Endodermal cell (in vitro differentiated cells): ENCODE results near the gene ZNF768. TPM values are rescaled to one million over a fixed set of nuclear protein-coding genes. Genes with fewer than 3 reads are reported as not detected.

ENCODE experiments used
- DNase-seq: peaks from one replicate; pipeline ENCODE4 v3.0.0-alpha.2; 2017
- H3K27ac ChIP-seq: 2 replicates; pipeline ENCODE4 v1.5.1; 2013; ENCODE audit warnings: mild to moderate bottlenecking, low read depth, low read length, moderate library complexity
- H3K27me3 ChIP-seq: 2 replicates; pipeline ENCODE4 v1.6.1; 2013; ENCODE audit warnings: mild to moderate bottlenecking, low read length, moderate library complexity; ENCODE audit not compliant: insufficient read depth, control insufficient read depth, poor library complexity, severe bottlenecking
- H3K36me3 ChIP-seq: 2 replicates; pipeline ENCODE4 v1.7.0; 2013; ENCODE audit warnings: mild to moderate bottlenecking, low read length, moderate library complexity; ENCODE audit not compliant: control insufficient read depth, insufficient read depth
- H3K4me1 ChIP-seq: one replicate; pipeline ENCODE4 v1.7.0; 2013; ENCODE audit warnings: low read length; ENCODE audit not compliant: control insufficient read depth, insufficient read depth
- H3K4me3 ChIP-seq: 2 replicates; pipeline ENCODE4 v1.5.1; 2013; ENCODE audit warnings: mild to moderate bottlenecking, low read length, moderate library complexity
- H3K9ac ChIP-seq: 2 replicates; pipeline ENCODE4 v1.6.1; 2013; ENCODE audit warnings: mild to moderate bottlenecking, low read length, moderate library complexity; ENCODE audit not compliant: poor library complexity, severe bottlenecking; ENCODE audit errors: extremely low read depth
- H3K9me3 ChIP-seq: 2 replicates; pipeline ENCODE4 v1.6.1; 2013; ENCODE audit warnings: mild to moderate bottlenecking, low read length, moderate library complexity; ENCODE audit not compliant: control insufficient read depth
- H3K27ac Mint-ChIP-seq: 2 replicates; pipeline ENCODE4 v1.8.0; 2020; ENCODE audit warnings: mixed read lengths
- H3K27me3 Mint-ChIP-seq: 2 replicates; pipeline ENCODE4 v1.8.0; 2021; ENCODE audit warnings: mild to moderate bottlenecking, mixed read lengths; ENCODE audit not compliant: insufficient read depth
- H3K36me3 Mint-ChIP-seq: 2 replicates; pipeline ENCODE4 v1.8.0; 2020; ENCODE audit warnings: low read depth, mixed read lengths
- H3K4me1 Mint-ChIP-seq: 2 replicates; pipeline ENCODE4 v1.8.0; 2020; ENCODE audit warnings: mixed read lengths
- H3K4me3 Mint-ChIP-seq: 2 replicates; pipeline ENCODE4 v1.8.0; 2020; ENCODE audit warnings: mild to moderate bottlenecking, moderate library complexity, mixed read lengths
- H3K9me3 Mint-ChIP-seq: 2 replicates; pipeline ENCODE4 v1.8.0; 2020; ENCODE audit warnings: mild to moderate bottlenecking, mixed read lengths
- WGBS, 2 experiments: methylation state at CpG; one replicate each; pipeline versions ENCODE4 v1.1.5 to v1.1.7; 2013; ENCODE audit warnings: missing lambda C conversion rate in 2 of 2, mixed read lengths in 1 of 2; ENCODE audit not compliant: insufficient coverage in 1 of 2, insufficient read length in 1 of 2; 5-methylcytosine and 5-hydroxymethylcytosine counted together
- microRNA-seq: library from miRNA; unstranded; fragments of <30 nt; microRNA quantifications from one replicate; pipeline ENCODE4 v1.2.0, GENCODE V29; 2020; ENCODE audit warnings: borderline microRNAs expressed
- total RNA-seq, 2 donors: library from RNA; stranded (reverse); fragmentation: NEBNext Ultra II Directional in 1 of 2; extraction: Animal tissue kit (Norgen Biotek cat#: 25700) in 1 of 2; gene quantifications; 2 replicates in 1 of 2; 3 replicates in 1 of 2; pipeline ENCODE4 v1.2.1, GENCODE V29; 2021
- TF ChIP-seq, protein P1 (sequence below): fragments of 200-600 bp; sonication (generic); conservative IDR thresholded peaks from 2 replicates; pipeline ENCODE4 v1.5.0; 2021; ENCODE audit warnings: antibody characterized with exemption, mild to moderate bottlenecking

The ZNF768 gene
- total RNA-seq, 2 donors from 2014 or later = 47.0 to 59.2 TPM

GRCh38 chr16:30476991-30477390, 49.4 kb downstream of the ZNF768 start:
- Histone ChIP-seq H3K27me3 (no peaks in the 10 kb centered on the region), H3K9me3 (no peaks in the 10 kb centered on the region), H3K9ac (no peak overlapping the region), H3K27ac (no peak overlapping the region), H3K4me3 (no peak overlapping the region), H3K36me3 (no peaks in the 10 kb centered on the region), H3K4me1 (no peaks in the 10 kb centered on the region)
- TF ChIP-seq, protein P1, sequence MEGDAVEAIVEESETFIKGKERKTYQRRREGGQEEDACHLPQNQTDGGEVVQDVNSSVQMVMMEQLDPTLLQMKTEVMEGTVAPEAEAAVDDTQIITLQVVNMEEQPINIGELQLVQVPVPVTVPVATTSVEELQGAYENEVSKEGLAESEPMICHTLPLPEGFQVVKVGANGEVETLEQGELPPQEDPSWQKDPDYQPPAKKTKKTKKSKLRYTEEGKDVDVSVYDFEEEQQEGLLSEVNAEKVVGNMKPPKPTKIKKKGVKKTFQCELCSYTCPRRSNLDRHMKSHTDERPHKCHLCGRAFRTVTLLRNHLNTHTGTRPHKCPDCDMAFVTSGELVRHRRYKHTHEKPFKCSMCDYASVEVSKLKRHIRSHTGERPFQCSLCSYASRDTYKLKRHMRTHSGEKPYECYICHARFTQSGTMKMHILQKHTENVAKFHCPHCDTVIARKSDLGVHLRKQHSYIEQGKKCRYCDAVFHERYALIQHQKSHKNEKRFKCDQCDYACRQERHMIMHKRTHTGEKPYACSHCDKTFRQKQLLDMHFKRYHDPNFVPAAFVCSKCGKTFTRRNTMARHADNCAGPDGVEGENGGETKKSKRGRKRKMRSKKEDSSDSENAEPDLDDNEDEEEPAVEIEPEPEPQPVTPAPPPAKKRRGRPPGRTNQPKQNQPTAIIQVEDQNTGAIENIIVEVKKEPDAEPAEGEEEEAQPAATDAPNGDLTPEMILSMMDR = no peak
- H3K9me3 Mint-ChIP-seq = no peaks in the 10 kb centered on the region
- DNase-seq = no peak
- H3K36me3 Mint-ChIP-seq = no peaks in the 10 kb centered on the region
- WGBS, 2 experiments = 82 to 94% methylated on average over 3 of the region's 3 CpGs
- peaks cover 22% of the 10 kb centered on the region for H3K27me3 Mint-ChIP-seq
- no peak overlapping the region for H3K27ac Mint-ChIP-seq
- no peaks in the 10 kb centered on the region for H3K4me1 Mint-ChIP-seq
- no peak overlapping the region for H3K4me3 Mint-ChIP-seq

GRCh38 chr16:30474684-30475083, 51.7 kb downstream of the ZNF768 start:
- no peaks in the 10 kb centered on the region for H3K9me3 ChIP-seq
- Mint-ChIP-seq H3K4me1 (no peaks in the 10 kb centered on the region), H3K27ac (no peak overlapping the region), H3K4me3 (no peak overlapping the region), H3K36me3 (no peaks in the 10 kb centered on the region), H3K9me3 (no peaks in the 10 kb centered on the region), H3K27me3 (peaks cover 16% of the 10 kb centered on the region)
- H3K4me1 ChIP-seq = no peaks in the 10 kb centered on the region
- 91 to 100% methylated on average over 2 to 7 of the region's 7 CpGs for WGBS, 2 experiments
- H3K4me3 ChIP-seq = no peak overlapping the region
- H3K9ac ChIP-seq = no peak overlapping the region
- no peaks in the 10 kb centered on the region for H3K27me3 ChIP-seq
- no peak for DNase-seq
- H3K27ac ChIP-seq = no peak overlapping the region
- H3K36me3 ChIP-seq = no peaks in the 10 kb centered on the region
- TF ChIP-seq, protein P1 = no peak

- peaks cover 16% of the 10 kb centered on the region for H3K27me3 Mint-ChIP-seq
- no peaks in the 10 kb centered on the region for H3K9me3 ChIP-seq
- no peaks in the 10 kb centered on the region for H3K4me1 ChIP-seq
- H3K36me3 Mint-ChIP-seq = no peaks in the 10 kb centered on the region
- no peak overlapping the region for H3K27ac Mint-ChIP-seq
- DNase-seq = no peak
- H3K9ac ChIP-seq = no peak overlapping the region
- H3K36me3 ChIP-seq = no peaks in the 10 kb centered on the region
- no peak overlapping the region for H3K27ac ChIP-seq
- H3K4me1 Mint-ChIP-seq = no peaks in the 10 kb centered on the region
- H3K27me3 ChIP-seq = no peaks in the 10 kb centered on the region
- TF ChIP-seq, protein P1 = no peak
- 92 to 93% methylated on average over 34 to 35 of the region's 35 CpGs for WGBS, 2 experiments
- H3K4me3 Mint-ChIP-seq = no peak overlapping the region
- H3K4me3 ChIP-seq = no peak overlapping the region
- H3K9me3 Mint-ChIP-seq = no peaks in the 10 kb centered on the region
Observed at GRCh38 chr16:30474074-30474452, 52.3 kb downstream of the ZNF768 start.

Small RNA genes lying within 50 kb of the gene (microRNA-seq; reads per million reads assigned to microRNA genes)
- gene MIR4518 = not detected

Other genes with a start within 250 kb of the ZNF768 start
- 10 to 100 TPM; 75.4 to 76.0 TPM for gene CD2BP2, start 171.3 kb downstream of the ZNF768 start, total RNA-seq
- gene TBC1D10B, start 156.1 kb downstream of the ZNF768 start, total RNA-seq = 10 to 100 TPM; 30.7 to 36.3 TPM
- gene MYL11, start 151.8 kb downstream of the ZNF768 start, total RNA-seq = 1 to 10 TPM in 1 of 2 donors, not detected in 1; 1.2 TPM
- 1 to 10 TPM; 1.1 to 2.3 TPM for gene SEPTIN1, start 144.0 kb downstream of the ZNF768 start, total RNA-seq
- 10 to 100 TPM; 40.1 to 58.4 TPM for gene ZNF48, start 131.1 kb downstream of the ZNF768 start, total RNA-seq
- 10 to 100 TPM; 14.7 to 16.6 TPM for gene ZNF771, start 119.0 kb downstream of the ZNF768 start, total RNA-seq
- 10 to 100 TPM; 54.8 to 61.9 TPM for gene DCTPP1, start 96.5 kb downstream of the ZNF768 start, total RNA-seq
- gene SEPHS2, start 80.7 kb downstream of the ZNF768 start, total RNA-seq = 10 to 100 TPM; 35.7 to 37.5 TPM
- not detected for gene ITGAL, start 53.8 kb downstream of the ZNF768 start, total RNA-seq
- gene ZNF747, start 8.3 kb upstream of the ZNF768 start, total RNA-seq = 10 to 100 TPM; 15.5 to 17.1 TPM
- gene ZNF764, start 31.8 kb upstream of the ZNF768 start, total RNA-seq = 10 to 100 TPM; 19.0 TPM
- gene ZNF688, start 45.1 kb upstream of the ZNF768 start, total RNA-seq = 1 to 10 TPM; 6.4 to 7.5 TPM
- 10 to 100 TPM; 22.5 to 24.0 TPM for gene ZNF785, start 59.1 kb upstream of the ZNF768 start, total RNA-seq
- gene ZNF689, start 83.8 kb upstream of the ZNF768 start, total RNA-seq = 10 to 100 TPM; 13.0 to 15.8 TPM
- gene PRR14, start 124.4 kb upstream of the ZNF768 start, total RNA-seq = 10 to 100 TPM; 21.2 to 35.4 TPM
- gene FBRS, start 131.9 kb upstream of the ZNF768 start, total RNA-seq = 10 to 100 TPM; 50.2 to 53.1 TPM
- 10 to 100 TPM; 57.7 to 66.9 TPM for gene SRCAP, start 172.6 kb upstream of the ZNF768 start, total RNA-seq
- gene PHKG2, start 221.9 kb upstream of the ZNF768 start, total RNA-seq = 10 to 100 TPM; 49.8 to 54.8 TPM
- 10 to 100 TPM in 1 of 2 donors, 1 to 10 TPM in 1; 6.9 to 12.6 TPM for gene CFAP119, start 235.5 kb upstream of the ZNF768 start, total RNA-seq
- gene RNF40, start 235.8 kb upstream of the ZNF768 start, total RNA-seq = 10 to 100 TPM; 88.4 to 95.8 TPM